CD4-positive, alpha-beta T cell treated with Interleukin-4 for 1 hour (primary cell): ENCODE measurements around the gene MAPRE3.
A peak's percentile ranks its signal among the peaks of the same experiment; 100 is the strongest.

Source experiments
- DNase-seq, 2 donors: peaks; one replicate each; pipeline ENCODE4 v3.0.0-alpha.2; 2020 to 2022

MAPRE3 gene

DNA sequence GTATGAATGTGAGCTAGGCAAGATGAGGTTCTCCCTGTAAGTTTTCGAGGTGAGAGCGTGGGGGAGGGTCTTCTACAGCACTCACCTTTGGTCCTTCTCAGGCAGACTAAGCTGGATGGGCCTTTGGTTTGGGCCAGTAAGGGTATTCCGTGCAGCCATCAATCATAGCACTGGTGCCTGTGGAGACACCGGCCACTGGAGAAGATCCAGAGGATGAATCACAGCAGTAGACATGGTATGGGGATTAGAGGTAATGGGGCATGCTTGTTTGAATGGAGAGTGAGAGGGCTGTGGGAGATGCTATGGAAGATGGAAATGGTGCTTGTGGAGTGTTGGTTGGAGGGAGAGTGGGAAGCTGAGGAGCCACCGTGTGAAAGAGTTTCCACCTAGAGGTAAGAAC lies 16.1 kb downstream of the MAPRE3 start:
- DNase-seq: no peak

DNA sequence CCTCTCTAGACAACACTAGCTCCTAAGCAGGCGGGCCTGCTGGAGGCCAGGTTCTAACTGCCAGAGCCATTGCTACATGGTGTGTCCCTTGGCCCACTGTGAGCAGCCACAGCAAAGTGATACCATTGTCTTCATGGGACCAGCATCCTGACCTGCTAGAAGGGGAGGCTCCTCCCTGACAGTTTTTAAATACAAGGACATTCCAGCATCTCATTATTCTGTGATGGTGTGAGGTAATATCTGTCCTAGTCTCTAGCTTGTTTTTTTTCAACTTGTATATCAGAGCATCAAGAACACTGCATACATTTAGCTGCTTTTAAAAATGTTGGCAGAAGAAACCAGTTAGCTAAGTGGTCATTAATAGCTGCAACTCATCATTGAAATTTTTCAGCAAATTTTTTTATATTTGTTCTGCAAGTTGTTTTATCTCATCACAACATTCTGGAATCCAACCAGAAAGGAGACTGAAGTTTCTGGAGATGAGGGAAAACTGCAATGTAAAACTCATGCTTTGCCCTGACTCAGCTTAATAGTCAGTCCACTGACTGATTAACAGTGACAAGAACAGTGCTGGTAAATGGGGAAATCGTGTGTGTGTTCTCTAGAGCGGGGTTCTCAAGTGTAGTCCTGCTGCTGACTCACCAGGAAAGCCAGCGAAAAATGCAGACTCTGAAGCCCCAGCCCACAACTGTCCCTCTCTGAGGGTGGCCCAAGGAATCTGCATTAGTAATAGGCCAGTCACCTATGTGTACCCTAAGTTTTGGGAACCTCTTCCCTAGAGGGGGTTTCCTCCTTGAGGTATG lies 17.8 kb downstream of the MAPRE3 start:
- DNase-seq: no peak

DNA sequence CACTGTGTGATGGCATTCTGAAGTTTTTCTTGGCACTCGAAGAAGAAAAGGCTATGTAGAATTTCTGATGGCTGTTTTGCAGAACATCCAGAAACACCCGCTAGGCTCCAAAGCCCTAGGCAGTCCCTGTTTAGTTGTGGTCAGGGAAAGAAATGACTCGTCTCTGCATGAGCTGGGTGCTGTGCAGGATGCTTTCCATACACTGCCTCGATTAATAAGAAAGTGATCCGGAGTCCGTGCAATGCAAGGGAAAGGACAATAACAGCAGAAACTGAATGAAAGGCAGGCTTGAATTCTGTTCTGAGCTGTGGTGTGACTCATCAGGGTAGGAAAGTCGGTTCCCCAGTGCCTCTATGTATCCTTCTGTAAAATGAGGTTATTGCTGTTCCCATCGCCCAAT lies 18.7 kb downstream of the MAPRE3 start:
- DNase-seq: no peak

DNA sequence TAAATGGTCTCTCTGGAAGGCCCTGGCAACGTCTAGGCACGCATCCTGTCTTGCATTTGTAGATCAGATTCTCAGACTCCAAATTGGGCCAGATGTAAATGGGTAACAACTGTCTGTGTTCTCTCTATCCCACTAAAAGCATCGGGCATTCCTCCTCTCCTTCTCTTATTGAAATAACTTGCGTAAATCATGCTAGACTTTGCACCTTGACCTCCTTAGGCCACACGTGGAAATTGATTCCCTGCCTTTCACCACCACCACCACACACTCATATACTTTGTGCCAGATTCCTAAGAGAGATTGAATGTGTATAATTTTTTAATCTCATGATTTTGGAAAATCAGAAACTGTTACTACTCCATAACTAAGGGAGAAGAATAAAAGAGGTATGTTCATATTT lies 21.3 kb downstream of the MAPRE3 start:
- no peak for DNase-seq

DNA sequence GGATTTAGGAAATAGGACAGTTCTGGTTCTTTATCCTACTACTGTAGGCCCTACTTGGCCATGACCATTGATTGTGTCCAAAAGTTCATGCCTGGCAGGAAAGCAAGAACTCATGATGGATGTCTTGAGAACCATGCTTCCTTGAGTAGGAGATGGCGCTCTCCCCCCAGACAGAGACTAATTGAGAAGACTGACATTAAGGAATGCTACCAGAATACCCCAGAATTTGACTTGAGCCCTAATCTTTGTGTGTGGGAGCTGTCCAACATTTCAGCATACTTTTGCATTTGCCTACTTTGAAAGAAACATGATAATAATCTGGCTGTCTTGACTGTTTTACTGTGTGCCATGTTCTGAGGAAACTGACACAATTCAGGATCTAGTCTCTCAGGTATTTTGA lies 23.3 kb downstream of the MAPRE3 start:
- no peak for DNase-seq

DNA sequence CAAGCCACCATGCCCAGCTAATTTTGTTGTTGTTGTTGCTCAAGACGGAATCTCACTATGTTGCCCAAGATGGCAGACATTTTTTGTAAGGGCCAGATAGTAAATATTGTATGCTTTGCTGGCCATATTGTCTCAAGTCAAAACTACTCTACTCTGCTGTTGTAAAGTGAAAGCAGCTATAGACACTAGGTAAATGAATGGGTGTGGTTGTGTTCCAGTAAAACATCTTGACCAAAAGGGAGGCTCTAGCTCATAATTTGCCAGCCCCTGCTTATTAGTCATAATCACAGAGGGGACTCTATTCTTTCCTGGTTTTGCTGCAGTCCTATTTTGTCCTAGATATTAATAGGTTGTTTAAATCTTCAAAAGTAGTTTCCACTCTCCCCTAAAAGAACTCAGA lies 24.5 kb downstream of the MAPRE3 start:
- DNase-seq: no peak

DNA sequence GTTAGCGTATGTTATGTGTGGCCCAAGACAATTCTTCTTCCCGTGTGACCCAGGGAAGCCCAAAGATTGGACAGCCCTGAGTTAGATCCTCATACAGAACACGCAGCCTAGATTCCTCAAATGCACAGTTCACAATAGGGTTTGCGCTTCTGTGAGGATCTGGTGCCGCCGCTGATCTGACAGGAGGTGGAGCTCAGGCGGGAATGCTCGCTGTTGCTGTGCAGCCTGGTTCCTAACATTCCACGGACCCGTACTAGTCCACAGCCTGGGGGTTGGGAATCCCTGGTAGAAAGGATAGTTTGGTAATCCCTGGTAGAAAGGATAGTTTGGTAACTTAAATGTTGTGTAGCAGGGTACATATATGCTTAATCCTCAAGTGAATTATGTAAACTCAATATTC lies 27.0 kb downstream of the MAPRE3 start:
- no peak for DNase-seq

DNA sequence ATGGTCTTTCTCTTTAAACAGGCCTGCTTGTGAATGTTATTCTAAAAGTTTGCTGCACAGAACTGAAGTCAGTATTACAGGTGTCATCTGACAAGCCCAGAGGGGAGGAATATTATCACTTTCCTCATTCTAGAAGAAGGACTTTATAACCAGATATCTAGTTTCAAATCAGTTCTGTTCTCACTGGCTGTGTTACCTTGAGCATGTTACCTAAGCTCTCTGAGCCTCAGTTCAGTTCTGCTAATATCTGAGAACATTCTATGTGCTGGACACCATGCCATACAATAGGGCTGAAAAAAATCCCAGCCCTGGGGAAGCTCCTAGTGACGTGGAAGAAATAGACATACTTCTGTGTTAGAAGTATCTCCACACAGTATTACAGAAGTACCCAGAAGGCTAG lies 27.9 kb downstream of the MAPRE3 start:
- DNase-seq: no peak

DNA sequence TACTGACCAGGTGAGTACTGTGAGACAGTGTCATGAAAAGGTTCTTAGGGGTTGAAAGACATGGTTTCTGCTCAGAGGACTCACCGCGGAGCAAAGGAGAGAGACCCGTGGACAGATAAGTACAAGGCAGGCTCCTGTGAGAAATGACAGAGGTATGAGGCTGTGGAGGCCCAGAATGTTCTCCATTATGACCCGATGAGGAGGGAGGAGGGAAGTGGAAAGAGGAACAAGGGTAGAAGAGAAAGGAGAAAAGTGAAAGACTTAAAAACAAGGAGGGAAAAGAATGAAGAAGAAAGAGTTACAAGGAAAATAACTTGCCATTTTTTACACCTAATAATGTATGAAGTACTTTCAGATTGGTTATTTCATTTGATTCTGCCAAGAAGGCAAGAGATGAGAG lies 29.8 kb downstream of the MAPRE3 start:
- no peak for DNase-seq

DNA sequence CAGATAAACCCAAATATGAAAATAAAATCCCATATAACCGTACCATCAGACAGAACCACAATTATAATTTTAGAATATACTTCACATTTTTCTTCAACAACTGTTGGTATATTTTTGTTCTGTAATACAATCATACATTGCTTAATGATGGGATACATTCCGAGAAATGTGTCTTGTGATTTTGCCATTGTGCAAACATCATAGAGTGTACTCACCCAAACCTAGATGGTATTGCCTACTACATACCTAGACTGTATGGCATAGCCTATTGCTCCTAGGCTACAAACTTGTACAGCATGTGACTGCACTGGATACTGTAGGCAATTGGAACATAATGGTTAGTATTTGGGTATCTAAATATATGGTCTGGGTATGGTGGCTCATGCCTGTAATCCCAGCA lies 30.6 kb downstream of the MAPRE3 start:
- no peak for DNase-seq

DNA sequence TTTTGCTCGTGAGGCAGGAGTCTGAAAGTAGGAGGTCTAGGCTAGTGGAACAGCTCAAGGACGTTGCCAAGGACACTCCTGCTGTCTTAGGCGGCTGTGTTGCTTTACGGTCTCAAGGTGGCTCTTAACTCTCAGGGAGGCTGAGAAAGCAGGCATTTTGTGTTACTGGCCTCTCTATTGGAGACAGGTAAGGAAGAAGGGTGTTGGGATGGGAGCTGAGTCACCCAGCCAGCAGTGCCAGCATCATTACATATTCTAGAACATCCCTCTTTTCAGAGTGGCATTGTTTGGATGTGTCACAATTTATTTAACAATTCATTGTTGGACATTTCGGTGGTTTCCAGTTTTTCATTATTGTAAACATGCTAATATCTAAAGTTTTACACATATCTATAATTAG lies 31.5 kb downstream of the MAPRE3 start:
- no peak for DNase-seq

DNA sequence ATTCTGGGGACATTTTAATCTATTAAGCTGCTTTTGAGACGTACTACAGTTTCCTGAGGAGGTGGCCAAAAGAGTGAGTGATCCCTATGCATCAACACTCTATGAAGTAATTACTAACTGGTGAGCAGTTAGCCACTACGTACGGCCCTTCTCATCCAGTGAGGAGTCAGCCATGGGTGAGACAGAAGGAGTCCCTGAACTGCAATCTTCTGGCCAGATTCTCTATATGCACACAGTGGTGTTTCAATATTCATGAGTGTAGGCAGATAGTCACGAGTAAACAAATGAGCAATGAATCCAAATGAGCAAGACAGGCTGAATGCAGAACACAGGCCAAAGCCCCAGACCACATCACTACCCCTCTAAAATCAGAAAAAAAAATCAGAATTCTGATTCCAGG lies 32.6 kb downstream of the MAPRE3 start:
- DNase-seq: no peak

DNA sequence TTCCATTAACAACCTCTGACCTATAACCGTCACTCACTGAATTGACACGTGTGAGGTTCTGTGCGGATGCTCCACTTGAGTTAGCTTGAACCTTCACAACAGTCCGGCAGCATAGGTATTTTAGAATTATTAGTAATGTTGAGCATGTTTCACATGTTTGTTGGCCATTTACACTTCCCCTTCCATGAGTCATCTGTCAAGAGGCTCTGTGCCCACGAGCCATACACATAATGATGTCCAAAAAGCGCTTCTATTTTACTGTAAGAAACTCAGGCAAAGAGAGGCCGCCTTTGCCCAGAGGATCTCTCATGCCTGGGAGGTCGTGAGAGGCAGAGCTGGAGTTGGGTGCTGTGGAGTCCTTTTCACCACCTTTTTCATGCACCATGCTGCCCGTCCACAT lies 33.4 kb downstream of the MAPRE3 start:
- no peak for DNase-seq

DNA sequence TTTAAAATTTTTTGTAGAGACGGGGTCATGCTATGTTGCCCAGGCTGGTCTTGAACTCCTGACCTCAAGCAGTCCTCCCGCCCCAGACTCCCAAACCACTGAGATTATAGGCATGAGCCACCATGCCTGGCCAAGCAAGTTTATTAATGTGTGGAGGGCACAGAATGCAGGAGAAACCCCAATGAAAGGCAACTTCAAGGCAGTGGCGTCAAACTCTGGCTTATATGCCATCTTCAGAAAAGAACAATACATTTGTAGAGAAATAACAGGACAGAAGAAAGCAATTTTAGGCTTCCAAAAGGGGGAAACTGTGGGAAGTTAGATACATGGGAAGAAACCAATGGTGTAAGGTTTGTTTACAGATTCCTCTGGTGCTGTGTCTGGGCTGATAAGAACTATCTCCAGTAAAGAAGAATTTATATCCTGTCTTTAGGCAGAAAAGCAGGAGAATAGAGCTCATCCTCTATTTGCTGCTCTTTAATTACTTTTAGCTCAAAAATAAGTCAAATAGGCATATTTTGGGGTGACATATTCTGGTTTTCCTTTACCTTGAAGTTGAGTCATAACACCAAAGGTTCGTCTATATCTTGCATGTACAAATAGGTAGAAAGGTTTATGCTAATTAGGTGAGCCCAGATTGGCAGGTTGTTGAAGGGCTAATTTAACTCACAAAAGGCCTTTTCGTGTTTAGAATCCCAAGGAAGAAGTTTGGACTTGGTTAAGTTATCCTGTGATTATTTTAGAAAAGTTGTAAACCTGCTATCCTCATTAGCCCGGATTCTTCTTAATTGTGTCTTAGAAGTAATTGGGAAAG lies 36.4 kb downstream of the MAPRE3 start:
- DNase-seq: no peak

DNA sequence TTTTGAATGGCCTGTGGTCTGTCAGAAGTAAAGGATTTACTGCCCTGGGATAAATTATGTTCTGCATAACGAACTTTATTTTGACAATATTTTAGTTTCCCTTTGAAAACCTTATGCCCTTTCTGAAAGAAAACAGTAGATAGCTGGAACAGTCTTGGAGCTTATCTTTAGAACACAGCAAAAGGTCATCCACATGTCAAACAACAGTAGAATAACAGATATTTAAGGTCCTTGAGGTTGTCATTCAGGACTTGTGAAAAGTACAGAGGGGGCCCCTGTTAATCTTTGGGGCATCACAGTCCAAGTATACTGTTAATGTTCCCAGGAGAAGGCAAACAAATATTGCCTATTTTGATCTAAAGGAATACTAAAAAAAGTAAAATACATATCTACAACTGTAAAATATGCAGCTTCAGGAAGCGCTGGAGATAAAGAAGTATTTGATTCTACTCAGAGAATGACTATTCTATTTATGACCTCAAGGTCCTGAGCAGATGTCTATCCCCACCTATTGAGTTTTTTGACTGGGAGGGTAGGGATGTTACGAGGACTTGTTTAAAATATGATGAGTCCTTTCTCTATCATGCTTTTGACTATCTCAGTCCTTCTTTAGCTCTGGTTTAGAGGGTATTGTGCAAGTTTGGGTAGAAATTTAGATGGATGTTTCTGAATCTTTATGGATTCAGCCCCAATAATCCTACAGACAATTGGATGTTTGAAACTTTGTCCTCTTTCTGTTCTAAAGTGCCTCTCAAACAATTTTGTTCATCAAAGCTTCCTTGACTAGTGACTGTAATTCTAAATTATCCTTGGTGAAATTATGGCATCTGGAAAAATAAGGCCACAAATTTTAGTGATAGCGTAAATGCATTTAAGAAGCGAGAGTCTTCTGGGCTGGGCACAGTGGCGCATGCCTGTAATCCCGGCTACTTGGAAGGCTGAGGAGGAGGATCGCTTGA lies 37.3 kb downstream of the MAPRE3 start:
- no peak for DNase-seq

DNA sequence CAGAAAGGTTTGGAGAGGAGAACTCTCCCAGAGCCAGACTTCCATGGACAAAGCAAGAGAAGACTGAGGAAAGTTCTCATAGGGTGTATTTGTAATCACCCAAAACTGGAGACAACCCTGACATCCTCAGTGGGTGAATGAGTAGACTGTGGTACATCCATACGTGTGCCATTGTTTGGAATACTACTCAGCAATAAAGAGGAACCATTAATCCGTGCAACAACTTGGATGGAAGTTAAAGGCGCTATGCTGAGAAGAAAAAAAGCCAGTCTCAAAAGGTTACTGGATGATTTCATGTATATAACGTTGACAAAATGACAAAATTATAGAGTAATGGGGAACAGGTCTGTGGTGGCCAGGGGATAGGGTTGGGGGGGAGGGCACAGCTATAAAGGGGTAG lies 38.2 kb downstream of the MAPRE3 start:
- DNase-seq: no peak

DNA sequence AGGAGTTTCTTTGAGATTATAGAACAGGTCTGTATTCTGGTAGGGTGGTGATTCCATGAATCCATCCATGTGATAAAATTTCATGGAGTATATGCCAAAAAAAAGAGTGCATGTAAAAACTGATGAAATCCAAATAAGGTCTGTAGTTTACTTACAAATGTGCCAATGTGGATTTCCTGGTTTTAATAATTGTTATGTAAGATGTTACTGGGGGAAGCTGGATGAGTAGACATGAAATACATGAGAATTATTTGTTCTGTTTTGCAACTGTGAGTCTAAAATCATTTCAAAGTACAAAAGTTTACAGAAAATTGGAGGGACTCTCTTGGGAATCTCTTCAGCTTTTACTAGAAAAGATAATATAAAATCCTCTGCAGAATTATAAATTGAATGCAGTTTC lies 38.6 kb downstream of the MAPRE3 start:
- DNase-seq: no peak

DNA sequence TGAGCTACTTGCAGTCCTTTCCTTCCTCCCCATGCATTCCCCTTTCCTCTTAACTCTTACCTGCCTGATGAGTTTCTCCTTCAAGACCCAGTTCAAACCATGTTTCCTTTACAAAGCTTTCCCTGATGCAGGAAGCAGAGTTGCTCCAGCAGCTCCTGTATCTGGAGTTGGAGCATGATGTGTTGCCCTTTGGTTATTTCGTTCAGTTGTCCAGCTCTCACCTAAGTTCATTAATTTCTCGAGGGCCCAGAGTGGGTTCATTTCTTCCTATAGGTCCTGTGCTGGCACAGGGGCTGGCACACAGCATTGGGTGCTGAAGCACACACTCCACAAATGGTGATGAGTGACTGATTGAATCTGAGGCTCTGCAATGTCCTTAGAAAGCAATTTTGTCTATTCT lies 39.3 kb downstream of the MAPRE3 start:
- DNase-seq: no peak

DNA sequence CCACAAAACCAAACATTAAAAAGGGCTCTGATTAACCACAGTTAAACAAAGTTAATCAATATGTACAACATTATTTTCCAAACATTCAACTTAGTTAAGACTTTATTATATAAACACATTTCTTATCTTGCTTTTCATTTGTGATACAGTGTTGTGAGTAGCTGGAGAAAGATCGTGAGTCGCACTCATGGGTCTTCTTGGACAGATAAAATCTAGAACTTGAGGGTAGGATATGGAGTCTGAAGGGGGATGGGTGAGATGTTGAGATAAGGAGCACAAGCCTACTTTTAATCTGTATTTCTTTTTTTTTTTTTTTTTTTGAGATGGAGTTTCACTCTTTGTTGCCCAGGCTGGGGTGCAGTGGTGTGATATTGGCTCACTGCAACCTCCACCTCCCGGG lies 39.7 kb downstream of the MAPRE3 start:
- DNase-seq: no peak

DNA sequence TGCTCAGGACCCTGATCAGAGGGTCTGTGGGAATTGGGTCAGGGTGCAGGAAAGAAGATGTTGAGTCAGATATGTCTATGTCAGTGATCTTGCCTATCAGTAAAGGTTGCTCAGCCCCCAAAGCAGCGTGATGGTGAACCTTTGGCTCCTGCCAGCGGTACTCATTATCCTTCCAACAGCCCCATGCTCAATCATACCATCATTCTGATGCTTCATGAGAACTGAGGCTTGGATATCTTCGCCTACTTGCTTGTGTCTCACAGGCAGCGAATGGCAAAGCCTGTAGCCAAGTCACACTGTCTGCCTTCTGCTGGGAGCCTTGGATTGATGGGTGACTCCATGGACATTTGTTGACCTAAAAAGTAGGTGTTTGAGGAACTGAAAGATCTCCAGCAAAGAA lies 43.3 kb downstream of the MAPRE3 start:
- no peak for DNase-seq

DNA sequence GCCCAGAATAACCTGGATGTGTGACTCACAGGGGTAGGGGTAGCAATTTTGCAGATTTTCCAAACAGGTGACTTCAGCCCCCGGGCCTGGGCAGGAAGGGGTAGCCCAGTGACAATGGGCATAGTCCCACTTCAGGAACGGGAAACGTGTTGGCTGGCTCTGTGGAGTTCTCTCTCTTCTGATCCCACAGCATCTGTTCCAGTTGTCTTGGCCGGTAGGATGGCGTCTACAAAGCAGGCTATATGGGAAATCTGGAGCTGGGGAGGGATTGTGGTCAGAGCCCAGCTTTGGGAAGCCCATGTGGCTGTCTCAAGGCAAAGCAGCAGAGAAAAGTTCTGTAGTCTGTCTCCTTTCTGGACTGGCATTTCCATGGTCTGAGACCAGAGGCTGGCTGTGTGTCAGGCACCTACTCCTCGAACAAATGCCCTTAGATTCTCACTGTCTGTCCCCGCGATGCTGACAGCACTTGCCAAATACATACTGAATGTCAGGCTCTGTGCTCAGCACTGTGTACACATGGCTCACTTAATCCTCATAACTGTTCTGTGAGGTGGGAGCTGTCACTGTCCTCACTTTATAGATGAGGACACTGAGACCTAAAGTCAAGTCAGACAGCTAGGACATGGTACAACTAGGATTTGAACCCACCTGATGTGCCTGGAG lies 44.5 kb downstream of the MAPRE3 start:
- DNase-seq: no peak

DNA sequence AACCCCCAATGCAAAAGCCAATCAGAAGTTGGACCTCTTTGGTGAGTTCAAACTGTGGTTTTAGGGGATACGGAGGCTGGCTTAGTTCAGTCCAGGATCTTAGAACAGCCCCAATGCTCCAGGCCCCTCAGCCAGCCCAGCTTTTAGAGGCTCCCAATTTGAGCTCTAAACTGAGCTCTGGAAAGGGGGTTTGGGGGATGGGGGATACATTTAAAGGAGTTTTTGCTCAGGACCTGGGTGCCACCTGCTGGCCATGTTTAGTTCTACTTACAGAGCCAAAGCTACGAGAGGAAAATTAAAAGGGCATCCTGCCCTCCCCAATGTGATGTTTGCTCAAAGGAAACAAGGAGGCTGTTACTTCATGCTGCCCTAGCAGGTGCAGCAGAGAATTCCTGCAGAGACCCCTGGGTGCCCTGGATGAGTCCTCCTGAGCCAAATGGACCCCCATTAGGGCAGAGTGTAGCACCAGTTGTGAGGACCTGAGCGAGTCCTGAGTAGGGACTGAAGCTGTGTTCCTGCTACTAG lies 46.4 kb downstream of the MAPRE3 start:
- peak; percentile 37 to 42 for DNase-seq

DNA sequence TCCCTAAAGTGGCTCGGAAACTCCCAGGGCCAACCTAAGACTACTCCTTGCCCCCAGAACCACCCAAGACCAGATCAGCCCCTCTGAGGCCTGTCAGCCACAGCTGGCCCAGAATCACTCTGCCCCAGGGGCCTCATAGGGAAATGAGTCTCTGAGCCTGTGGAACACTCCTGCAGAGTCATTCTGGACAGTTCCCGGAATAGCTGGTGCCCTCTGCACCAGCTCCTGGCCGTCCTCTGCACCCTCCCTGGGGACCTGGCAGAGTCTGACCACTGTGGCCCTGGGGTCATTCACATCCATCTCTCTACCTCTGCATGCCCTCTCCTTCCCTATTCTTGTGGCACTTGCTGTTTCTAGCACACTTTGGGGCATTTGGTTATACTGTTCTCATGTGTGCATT lies 47.7 kb downstream of the MAPRE3 start:
- DNase-seq: no peak
